Esophagus muscularis mucosa (tissue), 3 donors: ENCODE data around the gene SDR9C7.
"Not testable (repeated sequence)": the region's sequence is repeated elsewhere in the genome, so short reads cannot be mapped to it uniquely, and the experiment has no call there.

Experiments
- POLR2A ChIP-seq: fragments of 450-650 bp; IDR thresholded peaks from one replicate; pipeline ENCODE4 v1.6.1; 2017; ENCODE audit warnings: antibody characterized with exemption, moderate library complexity, mild to moderate bottlenecking, low read depth
- POLR2AphosphoS5 ChIP-seq, 2 donors: sonication (generic); formaldehyde crosslinking; IDR thresholded peaks; one replicate each; pipeline ENCODE4 v1.6.1; 2017; ENCODE audit warnings: antibody characterized with exemption in 2 of 2
- TF ChIP-seq, protein P1 (sequence below), 3 experiments: fragments of 200-600 bp in 2 of 3; fragments of 450-650 bp in 1 of 3; sonication (generic) in 2 of 3; IDR thresholded peaks; one replicate each; pipeline ENCODE4 v1.5.1; 2017 to 2019; ENCODE audit warnings: antibody characterized with exemption in 3 of 3, mild to moderate bottlenecking in 2 of 3, moderate library complexity in 1 of 3

DNA sequence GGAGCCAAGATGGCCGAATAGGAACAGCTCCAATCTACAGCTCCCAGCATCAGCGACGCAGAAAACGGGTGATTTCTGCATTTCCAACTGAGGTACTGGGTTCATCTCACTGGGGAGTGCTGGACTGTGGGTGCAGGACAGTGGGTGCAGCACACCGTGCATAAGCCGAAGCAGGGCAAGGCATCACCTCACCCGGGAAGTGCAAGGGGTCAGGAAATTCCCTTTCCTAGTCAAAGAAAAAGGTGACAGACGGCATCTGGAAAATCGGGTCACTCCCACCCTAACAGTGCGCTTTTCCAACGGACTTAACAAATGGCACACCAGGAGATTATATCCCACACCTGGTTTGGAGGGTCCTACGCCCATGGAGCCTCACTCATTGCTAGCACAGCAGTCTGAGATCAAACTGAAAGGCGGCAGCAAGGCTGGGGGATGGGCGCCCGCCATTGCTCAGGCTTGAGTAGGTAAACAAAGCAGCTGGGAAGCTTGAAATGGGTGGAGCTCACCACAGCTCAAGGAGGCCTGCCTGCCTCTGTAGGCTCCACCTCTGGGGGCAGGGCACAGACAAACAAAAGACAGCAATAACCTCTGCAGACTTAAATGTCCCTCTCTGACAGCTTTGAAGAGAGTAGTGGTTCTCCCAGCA, 31.9 kb upstream of the SDR9C7 start:
- TF ChIP-seq, protein P1, sequence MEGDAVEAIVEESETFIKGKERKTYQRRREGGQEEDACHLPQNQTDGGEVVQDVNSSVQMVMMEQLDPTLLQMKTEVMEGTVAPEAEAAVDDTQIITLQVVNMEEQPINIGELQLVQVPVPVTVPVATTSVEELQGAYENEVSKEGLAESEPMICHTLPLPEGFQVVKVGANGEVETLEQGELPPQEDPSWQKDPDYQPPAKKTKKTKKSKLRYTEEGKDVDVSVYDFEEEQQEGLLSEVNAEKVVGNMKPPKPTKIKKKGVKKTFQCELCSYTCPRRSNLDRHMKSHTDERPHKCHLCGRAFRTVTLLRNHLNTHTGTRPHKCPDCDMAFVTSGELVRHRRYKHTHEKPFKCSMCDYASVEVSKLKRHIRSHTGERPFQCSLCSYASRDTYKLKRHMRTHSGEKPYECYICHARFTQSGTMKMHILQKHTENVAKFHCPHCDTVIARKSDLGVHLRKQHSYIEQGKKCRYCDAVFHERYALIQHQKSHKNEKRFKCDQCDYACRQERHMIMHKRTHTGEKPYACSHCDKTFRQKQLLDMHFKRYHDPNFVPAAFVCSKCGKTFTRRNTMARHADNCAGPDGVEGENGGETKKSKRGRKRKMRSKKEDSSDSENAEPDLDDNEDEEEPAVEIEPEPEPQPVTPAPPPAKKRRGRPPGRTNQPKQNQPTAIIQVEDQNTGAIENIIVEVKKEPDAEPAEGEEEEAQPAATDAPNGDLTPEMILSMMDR (IDR thresholded peaks at IDR 0.05) = not testable (repeated sequence)
- not testable (repeated sequence) for TF ChIP-seq POLR2A; POLR2AphosphoS5 (IDR thresholded peaks at IDR 0.05)
